Adrenal gland (tissue), 5 donors: ENCODE results near the gene TAOK2.

Experiments
- POLR2A ChIP-seq, 2 donors: fragments of 450-650 bp; IDR thresholded peaks; one replicate each; pipeline ENCODE4 v1.6.1; 2017; ENCODE audit warnings: antibody characterized with exemption in 2 of 2, mild to moderate bottlenecking in 2 of 2, moderate library complexity in 1 of 2
- TF ChIP-seq, protein P1 (sequence below), 6 experiments: fragments of 450-650 bp in 4 of 6; fragments of 200-600 bp in 2 of 6; sonication (generic) in 1 of 6; IDR thresholded peaks; 1 replicate in 5 of 6; 2 replicates in 1 of 6; pipeline versions ENCODE4 v1.5.1 to v1.8.0; 2016 to 2021; ENCODE audit warnings: antibody characterized with exemption in 6 of 6, mild to moderate bottlenecking in 2 of 6, moderate library complexity in 1 of 6
- donor health status: DM: no; HTN: no; CAD: no.

DNA sequence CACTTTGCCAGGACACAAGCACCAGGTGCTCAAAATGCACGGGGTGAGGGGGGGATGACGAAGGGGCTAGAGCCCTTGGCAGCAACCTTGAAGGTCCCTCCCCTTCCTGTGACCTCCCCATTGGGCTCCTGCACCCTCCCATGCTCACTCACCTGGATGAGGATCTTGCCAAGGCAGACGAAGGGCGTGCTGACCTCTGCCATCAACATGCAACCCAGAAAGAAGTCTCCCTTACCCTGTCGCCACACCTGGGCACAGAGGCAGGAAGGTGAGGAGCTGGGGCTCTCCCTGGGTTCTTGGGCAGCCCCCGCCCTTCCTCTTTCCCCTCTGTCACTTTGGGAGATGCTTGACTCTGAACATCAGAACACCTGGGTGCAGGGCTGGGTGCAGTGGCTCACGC lies 51.9 kb downstream of the TAOK2 start:
- TF ChIP-seq, protein P1, sequence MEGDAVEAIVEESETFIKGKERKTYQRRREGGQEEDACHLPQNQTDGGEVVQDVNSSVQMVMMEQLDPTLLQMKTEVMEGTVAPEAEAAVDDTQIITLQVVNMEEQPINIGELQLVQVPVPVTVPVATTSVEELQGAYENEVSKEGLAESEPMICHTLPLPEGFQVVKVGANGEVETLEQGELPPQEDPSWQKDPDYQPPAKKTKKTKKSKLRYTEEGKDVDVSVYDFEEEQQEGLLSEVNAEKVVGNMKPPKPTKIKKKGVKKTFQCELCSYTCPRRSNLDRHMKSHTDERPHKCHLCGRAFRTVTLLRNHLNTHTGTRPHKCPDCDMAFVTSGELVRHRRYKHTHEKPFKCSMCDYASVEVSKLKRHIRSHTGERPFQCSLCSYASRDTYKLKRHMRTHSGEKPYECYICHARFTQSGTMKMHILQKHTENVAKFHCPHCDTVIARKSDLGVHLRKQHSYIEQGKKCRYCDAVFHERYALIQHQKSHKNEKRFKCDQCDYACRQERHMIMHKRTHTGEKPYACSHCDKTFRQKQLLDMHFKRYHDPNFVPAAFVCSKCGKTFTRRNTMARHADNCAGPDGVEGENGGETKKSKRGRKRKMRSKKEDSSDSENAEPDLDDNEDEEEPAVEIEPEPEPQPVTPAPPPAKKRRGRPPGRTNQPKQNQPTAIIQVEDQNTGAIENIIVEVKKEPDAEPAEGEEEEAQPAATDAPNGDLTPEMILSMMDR (IDR thresholded peaks at IDR 0.05), result no peak
- TF ChIP-seq POLR2A (IDR thresholded peaks at IDR 0.05), result no peak
